Activated CD4-positive, alpha-beta T cell treated with anti-CD3 and anti-CD28 coated beads, Interleukin-2, amount 50 U/mL, for 1 hour (primary cell): ENCODE results near the gene KIT.

Experiments
- DNase-seq: peaks from one replicate; pipeline ENCODE4 v3.0.0-alpha.2; 2020

The KIT gene

GRCh38 chr4:54661686-54662085, 3.9 kb downstream of the KIT start:
- DNase-seq: no peak

GRCh38 chr4:54662123-54662522, 4.4 kb downstream of the KIT start:
- no peak for DNase-seq

DNA sequence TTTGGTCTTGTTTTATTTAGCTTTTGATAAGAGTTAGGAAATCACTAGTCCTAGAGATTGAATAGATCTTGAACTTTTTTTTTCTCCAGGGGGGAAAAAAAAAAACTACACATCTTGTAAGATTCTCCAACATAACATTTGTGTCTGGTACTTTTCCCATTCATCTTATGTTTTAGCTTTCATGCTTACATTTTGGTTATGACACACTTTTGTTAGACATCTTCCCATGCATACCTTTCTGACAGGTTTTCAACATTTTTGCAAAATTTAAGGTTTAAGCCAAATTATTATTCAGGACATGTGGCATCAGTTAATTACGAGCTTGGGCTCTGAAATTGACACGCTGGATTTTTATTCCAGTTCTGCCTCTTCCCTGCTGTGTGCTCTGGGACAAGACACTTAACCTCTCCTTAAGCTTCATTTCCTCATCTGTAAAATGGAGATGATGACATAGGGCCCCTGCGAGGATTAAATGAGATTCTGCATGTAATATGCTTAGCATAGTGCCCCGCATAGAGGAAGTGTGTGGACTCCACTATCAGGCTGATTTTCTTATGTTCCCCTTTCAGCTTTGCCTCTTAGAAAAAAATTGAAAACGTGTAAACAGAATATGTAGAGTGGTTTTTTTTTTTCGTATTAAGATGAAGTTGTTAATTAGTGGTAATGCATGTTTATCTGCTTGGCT, 5.3 kb downstream of the KIT start:
- no peak for DNase-seq

- no peak for DNase-seq
Measured at GRCh38 chr4:54664400-54664799, 6.6 kb downstream of the KIT start.

GRCh38 chr4:54668014-54668611, 10.4 kb downstream of the KIT start:
- no peak for DNase-seq

DNA sequence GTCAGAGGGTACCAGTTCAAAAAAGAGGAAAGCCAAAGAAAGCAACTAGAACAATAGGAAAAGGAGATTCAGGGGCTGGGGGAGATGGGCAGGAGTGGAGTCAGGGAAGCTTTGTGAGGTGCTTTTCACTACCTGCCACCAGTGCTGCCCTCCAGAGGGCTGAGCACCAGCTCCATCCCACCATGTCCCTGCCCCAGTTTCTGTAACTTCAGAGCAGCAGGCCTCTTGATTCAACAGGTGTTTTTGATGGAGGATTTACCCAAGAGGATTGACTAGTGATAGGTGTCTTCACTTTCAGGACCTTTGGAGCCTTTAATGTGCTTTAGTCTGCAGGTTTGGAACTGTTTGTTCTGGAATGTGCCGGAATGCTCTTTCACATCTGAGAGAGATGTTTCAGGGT, 12.1 kb downstream of the KIT start:
- DNase-seq: no peak

- DNase-seq: no peak
Measured at GRCh38 chr4:54675721-54676461, 18.1 kb downstream of the KIT start.

- no peak for DNase-seq
Measured at GRCh38 chr4:54676658-54677057, 18.9 kb downstream of the KIT start.

DNA sequence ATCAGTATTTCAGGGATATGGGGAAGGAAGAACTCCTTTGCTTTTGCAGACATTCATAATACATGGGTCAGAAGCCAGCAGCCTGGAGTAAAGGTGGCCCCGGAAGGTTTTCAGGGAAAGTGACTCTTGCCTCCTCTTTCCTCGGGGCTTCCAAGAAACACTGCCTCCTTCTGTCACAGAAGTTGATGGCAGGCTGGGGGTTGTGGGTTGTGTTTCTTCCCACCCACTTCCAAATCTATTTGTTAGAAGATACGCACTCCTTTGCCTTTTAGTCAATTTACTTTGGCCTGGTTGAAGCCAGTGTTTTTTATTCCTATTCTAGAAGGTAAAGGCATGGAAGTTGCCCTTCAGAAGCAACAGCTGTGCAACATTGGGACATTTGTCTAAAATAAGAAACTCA, 19.7 kb downstream of the KIT start:
- no peak for DNase-seq

GRCh38 chr4:54677853-54678650, 20.3 kb downstream of the KIT start:
- DNase-seq: no peak

- no peak for DNase-seq
Measured at GRCh38 chr4:54678826-54679225, 21.1 kb downstream of the KIT start.

GRCh38 chr4:54679813-54680212, 22.1 kb downstream of the KIT start:
- no peak for DNase-seq

- peak; percentile 61 for DNase-seq
Measured at GRCh38 chr4:54683616-54684346, 26.0 kb downstream of the KIT start.

DNA sequence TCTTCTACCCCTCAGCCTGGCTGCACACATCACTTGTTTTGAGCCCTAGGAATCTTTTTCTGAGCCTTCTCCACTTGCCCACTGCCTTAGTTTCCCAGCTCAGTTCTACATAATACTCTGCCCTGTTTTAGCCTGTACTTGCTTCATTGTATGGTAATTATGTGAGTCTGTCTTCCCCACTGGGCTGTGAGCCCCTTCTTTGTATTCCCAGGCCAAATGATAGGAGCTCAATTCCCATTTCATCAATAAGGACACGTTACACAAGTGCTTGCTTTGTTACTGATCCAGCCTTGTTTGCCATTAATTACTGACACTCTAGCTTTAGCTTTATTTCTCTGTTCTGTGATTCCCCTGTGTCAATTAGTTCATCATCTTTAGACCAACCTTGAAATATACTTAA, 28.1 kb downstream of the KIT start:
- no peak for DNase-seq

DNA sequence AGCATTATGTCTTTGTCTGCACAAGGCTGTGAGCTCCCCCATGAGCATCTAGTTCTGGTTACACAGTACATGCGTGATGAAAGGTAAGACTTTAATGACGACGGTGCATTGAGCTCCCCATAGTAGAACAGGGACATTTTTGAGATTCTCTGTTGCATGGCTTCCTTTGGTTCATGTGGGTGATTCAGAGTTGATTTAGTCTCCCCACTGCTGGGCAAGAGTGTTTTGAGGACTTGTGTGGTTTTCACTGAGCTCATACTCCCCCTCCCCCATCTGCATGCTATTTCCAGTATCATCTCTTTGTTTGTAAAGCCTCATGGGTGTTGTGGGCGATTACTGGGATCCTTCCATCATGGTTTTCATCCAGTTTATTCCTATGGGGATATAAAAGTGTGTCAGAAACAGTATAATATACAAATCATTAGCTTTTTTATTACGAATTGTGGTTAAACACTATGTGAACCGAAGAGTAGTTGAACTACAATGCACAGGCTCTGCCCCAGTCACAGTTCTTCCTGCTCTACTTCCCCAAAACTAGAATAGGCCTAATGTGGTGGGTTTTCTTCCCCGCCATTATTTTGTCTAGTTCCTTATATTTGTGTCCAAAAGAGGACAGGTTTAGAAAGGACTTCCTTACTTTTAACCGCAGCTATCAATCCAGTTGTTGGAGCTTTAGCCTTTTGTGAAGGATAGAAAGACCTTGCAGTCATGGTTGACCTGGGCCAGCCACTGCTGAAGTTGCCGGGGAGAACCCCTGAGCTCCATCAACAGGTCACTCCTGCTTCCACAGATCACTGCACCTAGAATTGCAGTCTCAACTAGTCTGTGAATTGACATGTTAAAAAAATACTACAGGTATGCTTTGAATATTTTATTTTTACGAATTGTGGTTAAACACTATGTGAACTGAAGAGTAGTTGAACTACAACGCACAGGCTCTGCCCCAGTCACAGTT, 30.4 kb downstream of the KIT start:
- DNase-seq: no peak

DNA sequence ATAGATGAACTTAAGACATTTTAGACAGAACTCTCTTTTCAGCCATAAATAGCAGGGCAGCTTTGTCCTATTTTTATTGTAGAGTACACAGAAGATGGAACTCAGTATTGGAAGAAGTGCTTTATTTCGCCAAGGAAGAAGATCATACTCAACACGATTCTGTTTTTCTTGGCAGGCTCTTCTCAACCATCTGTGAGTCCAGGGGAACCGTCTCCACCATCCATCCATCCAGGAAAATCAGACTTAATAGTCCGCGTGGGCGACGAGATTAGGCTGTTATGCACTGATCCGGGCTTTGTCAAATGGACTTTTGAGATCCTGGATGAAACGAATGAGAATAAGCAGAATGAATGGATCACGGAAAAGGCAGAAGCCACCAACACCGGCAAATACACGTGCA, 37.6 kb downstream of the KIT start:
- no peak for DNase-seq

GRCh38 chr4:54695788-54696187, 38.0 kb downstream of the KIT start:
- DNase-seq: no peak

DNA sequence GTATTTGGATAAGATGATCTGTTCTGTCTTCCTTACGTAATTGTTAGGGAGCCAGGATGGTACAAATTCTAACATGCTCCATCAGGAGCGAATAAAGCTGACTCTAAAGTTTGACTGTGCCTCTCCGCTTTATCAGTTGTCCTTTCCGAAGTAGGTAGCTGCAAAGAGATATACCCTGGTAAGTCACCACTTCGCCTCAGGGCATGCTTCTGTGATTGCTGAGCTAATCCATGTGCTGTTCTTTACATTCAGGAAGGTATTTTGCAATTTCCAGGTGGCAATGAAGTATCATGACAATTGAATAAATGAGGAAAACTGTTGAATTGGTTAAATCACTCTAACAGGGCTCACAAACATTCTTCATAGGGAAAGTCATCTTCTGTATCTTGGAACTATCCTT, 38.9 kb downstream of the KIT start:
- DNase-seq: no peak

DNA sequence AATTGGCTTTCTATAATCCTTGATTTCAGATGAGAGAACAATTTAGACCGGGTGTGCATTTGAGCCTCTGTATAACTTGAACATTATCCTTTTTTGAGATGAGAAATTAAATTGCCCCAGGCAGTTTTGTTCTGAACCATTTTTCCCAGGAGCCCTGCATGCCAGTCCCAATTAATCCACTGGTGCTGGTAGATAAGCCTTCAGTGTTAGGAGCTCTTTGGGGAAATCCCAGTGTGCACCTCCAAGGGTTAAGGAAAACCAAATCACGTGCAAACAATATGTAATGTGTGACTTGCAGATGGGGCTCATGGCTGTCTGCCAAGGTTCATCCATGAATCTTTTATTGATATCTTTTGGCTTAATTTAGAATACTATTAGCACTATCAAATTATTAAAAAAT, 43.2 kb downstream of the KIT start:
- DNase-seq: no peak

GRCh38 chr4:54703182-54703581, 45.4 kb downstream of the KIT start:
- no peak for DNase-seq

- DNase-seq: no peak
Measured at GRCh38 chr4:54707406-54707805, 49.6 kb downstream of the KIT start.
